ENCODE data around the gene LIPC. TPM values are rescaled to one million over a fixed set of nuclear protein-coding genes. Genes with fewer than 3 reads are reported as not detected.

Gene LIPC
- total and polyA plus RNA-seq, 2 donors (not counting 1 experiment from before 2014, with no cell fraction given), result 0.82 to 4.0 TPM

- DNase-seq (ENCODE audit: low read depth in 2 of 2), result no peak
- H3K4me1 ChIP-seq (ENCODE audit: control insufficient read depth, extremely low read depth, insufficient read depth, low read length), result peaks cover 16% of the 10 kb centered on the region
Measured at GRCh38 chr15:58543664-58544335, 112.0 kb downstream of the LIPC start.

GRCh38 chr15:58544756-58545155, 113.0 kb downstream of the LIPC start:
- H3K36me3 ChIP-seq (ENCODE audit: control insufficient read depth, insufficient read depth, low read length), result no peaks in the 10 kb centered on the region
- no peak overlapping the region for H3K27ac ChIP-seq (ENCODE audit: insufficient read depth, low read length)
- H3K79me2 ChIP-seq (ENCODE audit: control insufficient read depth, insufficient read depth, low read length), result no peaks in the 10 kb centered on the region
- no peak overlapping the region for H3K9ac ChIP-seq (ENCODE audit: insufficient read depth, low read length)
- DNase-seq (ENCODE audit: low read depth in 2 of 2), result no peak
- H3K4me3 ChIP-seq (replicated peaks in 1 of 4; ENCODE audit: control extremely low read depth in 1 of 4, insufficient read depth in 1 of 4, low read depth in 3 of 4, low read length in 4 of 4), result no peak overlapping the region
- no peak overlapping the region for H2AFZ ChIP-seq (ENCODE audit: low read length)
- H4K20me1 ChIP-seq (ENCODE audit: control insufficient read depth, extremely low read depth, insufficient read depth, low read length), result no peaks in the 10 kb centered on the region
- H3K27me3 ChIP-seq (ENCODE audit: control insufficient read depth, insufficient read depth, low read length), result no peaks in the 10 kb centered on the region
- no peaks in the 10 kb centered on the region for H3K9me3 ChIP-seq (ENCODE audit: control insufficient read depth, insufficient read depth, low read depth, low read length)
- no peak overlapping the region for H3K4me2 ChIP-seq (ENCODE audit: extremely low read depth, insufficient read depth, low read length)
- TF ChIP-seq EZH2 (IDR thresholded peaks at IDR 0.05; ENCODE audit: low read length, missing control alignments), result no peak
- no peak for TF ChIP-seq CTCF (conservative IDR thresholded peaks at IDR 0.05 in 1 of 2, IDR thresholded peaks at IDR 0.05 in 1 of 2; ENCODE audit: low read depth in 1 of 2, low read length in 2 of 2)
- H3K4me1 ChIP-seq (ENCODE audit: control insufficient read depth, extremely low read depth, insufficient read depth, low read length), result peaks cover 21% of the 10 kb centered on the region

More at GRCh38 chr15:58543664-58544335, 112.0 kb downstream of the LIPC start:
- Histone ChIP-seq H3K9me3 (ENCODE audit: control insufficient read depth, insufficient read depth, low read depth, low read length) (no peaks in the 10 kb centered on the region), H3K79me2 (ENCODE audit: control insufficient read depth, insufficient read depth, low read length) (no peaks in the 10 kb centered on the region), H2AFZ (ENCODE audit: low read length) (no peak overlapping the region), H3K4me3 (replicated peaks in 1 of 4; ENCODE audit: control extremely low read depth in 1 of 4, insufficient read depth in 1 of 4, low read depth in 3 of 4, low read length in 4 of 4) (no peak overlapping the region), H3K27me3 (ENCODE audit: control insufficient read depth, insufficient read depth, low read length) (peaks cover 6% of the 10 kb centered on the region), H4K20me1 (ENCODE audit: control insufficient read depth, extremely low read depth, insufficient read depth, low read length) (no peaks in the 10 kb centered on the region), H3K36me3 (ENCODE audit: control insufficient read depth, insufficient read depth, low read length) (no peaks in the 10 kb centered on the region), H3K4me2 (ENCODE audit: extremely low read depth, insufficient read depth, low read length) (no peak overlapping the region), H3K9ac (ENCODE audit: insufficient read depth, low read length) (no peak overlapping the region), H3K27ac (ENCODE audit: insufficient read depth, low read length) (no peak overlapping the region)
- TF ChIP-seq EZH2 (IDR thresholded peaks at IDR 0.05; ENCODE audit: low read length, missing control alignments) (no peak), CTCF (conservative IDR thresholded peaks at IDR 0.05 in 1 of 2, IDR thresholded peaks at IDR 0.05 in 1 of 2; ENCODE audit: low read depth in 1 of 2, low read length in 2 of 2) (no peak)

- H3K27ac ChIP-seq (ENCODE audit: insufficient read depth, low read length), result no peak overlapping the region
- TF ChIP-seq CTCF (conservative IDR thresholded peaks at IDR 0.05 in 1 of 2, IDR thresholded peaks at IDR 0.05 in 1 of 2; ENCODE audit: low read depth in 1 of 2, low read length in 2 of 2) (no peak), EZH2 (IDR thresholded peaks at IDR 0.05; ENCODE audit: low read length, missing control alignments) (no peak)
- DNase-seq (ENCODE audit: low read depth in 2 of 2), result peak in 1 of 2 donors; percentile 83
Measured at GRCh38 chr15:58545307-58546065, 113.7 kb downstream of the LIPC start.

More at GRCh38 chr15:58545307-58546065, 113.7 kb downstream of the LIPC start:
- Histone ChIP-seq H3K36me3 (ENCODE audit: control insufficient read depth, insufficient read depth, low read length) (no peaks in the 10 kb centered on the region), H3K9me3 (ENCODE audit: control insufficient read depth, insufficient read depth, low read depth, low read length) (no peaks in the 10 kb centered on the region), H3K79me2 (ENCODE audit: control insufficient read depth, insufficient read depth, low read length) (no peaks in the 10 kb centered on the region), H3K4me2 (ENCODE audit: extremely low read depth, insufficient read depth, low read length) (no peak overlapping the region), H4K20me1 (ENCODE audit: control insufficient read depth, extremely low read depth, insufficient read depth, low read length) (no peaks in the 10 kb centered on the region), H2AFZ (ENCODE audit: low read length) (no peak overlapping the region), H3K27me3 (ENCODE audit: control insufficient read depth, insufficient read depth, low read length) (no peaks in the 10 kb centered on the region), H3K9ac (ENCODE audit: insufficient read depth, low read length) (no peak overlapping the region), H3K4me3 (replicated peaks in 1 of 4; ENCODE audit: control extremely low read depth in 1 of 4, insufficient read depth in 1 of 4, low read depth in 3 of 4, low read length in 4 of 4) (no peak overlapping the region), H3K4me1 (ENCODE audit: control insufficient read depth, extremely low read depth, insufficient read depth, low read length) (peaks cover 21% of the 10 kb centered on the region)
